Pons (tissue), 1 donor: ENCODE results near the gene OR5L2.
"Not testable (repeated sequence)": the region's sequence is repeated elsewhere in the genome, so short reads cannot be mapped to it uniquely, and the experiment has no call there.

Source experiments
- DNase-seq: peaks from one replicate; pipeline ENCODE4 v3.0.0-alpha.2; 2016; ENCODE audit warnings: low spot score

The OR5L2 gene

DNA sequence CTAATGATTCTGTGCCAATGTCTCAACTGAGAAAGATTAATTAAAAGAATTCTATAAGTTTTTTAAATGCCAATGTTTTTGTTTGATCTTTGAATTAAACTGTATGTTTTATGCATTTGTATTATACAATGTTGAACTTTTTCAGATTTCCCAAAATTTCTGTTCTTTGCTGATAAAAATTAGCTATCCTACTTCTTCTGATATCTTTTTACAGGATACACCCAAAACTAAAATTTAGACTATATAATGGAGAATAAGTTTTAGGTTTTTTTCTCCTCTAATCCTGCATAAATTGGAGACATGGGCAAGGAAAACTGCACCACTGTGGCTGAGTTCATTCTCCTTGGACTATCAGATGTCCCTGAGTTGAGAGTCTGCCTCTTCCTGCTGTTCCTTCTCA, at the start of gene OR5L2:
TSS of gene OR5L2 (plus strand) at position 301 of the 400 bp plus-strand sequence. CDS start at position 301, 0 bp downstream.
- DNase-seq = no peak

DNA sequence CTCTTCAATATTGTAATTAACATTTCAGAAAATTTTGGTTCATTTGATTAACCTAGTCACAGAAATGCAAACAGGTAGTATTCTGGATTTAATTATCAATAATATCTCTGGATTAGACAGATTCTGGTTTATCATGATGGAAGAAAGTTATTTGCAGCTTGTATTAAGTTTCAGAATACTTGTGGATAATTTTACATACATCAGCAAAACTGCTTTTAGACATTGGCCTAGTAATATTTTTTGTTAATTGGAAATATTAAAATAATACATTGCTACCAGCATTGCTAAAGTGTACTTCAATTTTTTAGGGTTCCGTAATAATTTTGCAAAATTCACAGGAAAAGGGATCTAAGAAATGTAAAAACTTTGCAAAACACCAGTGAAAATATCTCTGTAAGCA, 35.4 kb upstream of the OR5L2 start:
- no peak for DNase-seq

DNA sequence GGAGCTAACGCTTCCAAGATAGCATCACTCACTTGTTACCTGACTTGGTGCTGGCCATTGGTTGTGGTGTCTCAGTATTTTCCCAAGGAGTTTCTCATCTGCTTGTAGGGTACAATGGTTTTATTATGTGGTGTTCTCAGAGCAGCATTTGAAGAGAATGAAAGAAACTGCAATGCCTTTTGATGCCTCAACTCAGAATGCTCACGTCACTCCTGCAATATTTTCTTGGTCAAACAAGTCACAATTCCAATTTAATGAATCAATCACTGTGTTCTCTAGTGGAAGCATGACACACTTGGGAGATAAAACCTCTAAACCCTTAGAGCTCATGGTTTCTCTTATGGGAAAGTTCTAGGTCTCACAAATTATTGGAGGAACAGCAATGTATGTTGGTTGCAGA, 33.7 kb upstream of the OR5L2 start:
- no peak for DNase-seq

DNA sequence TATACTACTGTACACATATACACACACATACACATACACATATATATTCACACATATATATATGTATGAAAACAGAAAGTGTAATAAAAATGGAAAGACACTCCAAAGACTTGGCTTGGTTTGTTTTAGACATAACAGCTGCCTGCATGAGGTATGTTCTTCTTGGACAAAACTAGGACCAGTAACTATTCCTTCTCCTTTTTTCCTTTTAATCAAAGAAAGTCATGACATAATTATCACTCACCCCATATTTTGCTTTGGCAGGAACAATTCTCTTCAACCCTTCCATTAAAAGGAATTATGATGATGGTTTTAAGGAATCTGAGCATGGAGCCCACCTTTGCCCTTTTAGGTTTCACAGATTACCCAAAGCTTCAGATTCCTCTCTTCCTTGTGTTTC, 31.8 kb upstream of the OR5L2 start, which contains the start of gene OR5D14:
TSS of gene OR5D14 (plus strand) at position 301 of the 400 bp plus-strand sequence. CDS start at position 301, 0 bp downstream.
- no peak for DNase-seq

DNA sequence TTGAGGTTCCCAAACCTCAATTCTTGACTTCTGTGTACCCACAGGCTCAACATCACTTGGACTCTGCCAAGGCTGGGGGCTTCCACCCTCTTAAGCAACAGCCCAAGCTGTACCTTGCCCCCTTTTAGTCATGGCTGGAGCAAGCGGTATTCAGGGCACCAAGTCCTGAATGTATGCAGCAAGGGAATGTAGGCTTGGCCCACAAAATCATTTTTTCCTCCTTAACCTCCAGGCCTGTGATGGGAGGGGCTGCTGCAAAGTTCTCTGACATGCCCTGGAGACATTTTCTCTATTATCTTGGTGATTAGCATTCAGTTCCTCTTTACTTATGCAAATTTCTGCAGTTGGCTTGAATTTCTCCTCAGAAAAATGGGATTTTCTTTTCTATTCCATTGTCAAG, 20.8 kb upstream of the OR5L2 start:
- DNase-seq = no peak

DNA sequence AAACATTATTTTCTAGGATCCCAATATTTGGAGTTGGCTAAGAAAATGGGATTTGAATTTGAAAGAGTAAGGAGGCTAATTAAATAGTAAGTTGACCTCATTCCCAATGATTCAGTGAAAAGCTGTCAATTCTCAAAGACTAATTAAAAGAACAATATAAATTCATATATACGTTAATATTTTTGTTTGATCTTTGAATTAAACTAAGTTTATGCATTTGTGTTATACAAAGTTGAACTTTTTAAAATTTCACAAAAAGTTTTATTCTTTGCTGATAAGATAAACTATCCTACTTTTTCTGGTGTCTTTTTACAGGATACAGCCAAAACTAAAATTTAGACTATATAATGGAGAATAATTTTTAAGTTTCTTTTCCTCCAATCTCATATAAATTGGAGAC, 16.0 kb upstream of the OR5L2 start, which contains the start of gene OR5L1:
TSS of gene OR5L1 (plus strand) at position 301 of the 400 bp plus-strand sequence. CDS start 100 bp downstream, outside the sequence.
- no peak for DNase-seq

DNA sequence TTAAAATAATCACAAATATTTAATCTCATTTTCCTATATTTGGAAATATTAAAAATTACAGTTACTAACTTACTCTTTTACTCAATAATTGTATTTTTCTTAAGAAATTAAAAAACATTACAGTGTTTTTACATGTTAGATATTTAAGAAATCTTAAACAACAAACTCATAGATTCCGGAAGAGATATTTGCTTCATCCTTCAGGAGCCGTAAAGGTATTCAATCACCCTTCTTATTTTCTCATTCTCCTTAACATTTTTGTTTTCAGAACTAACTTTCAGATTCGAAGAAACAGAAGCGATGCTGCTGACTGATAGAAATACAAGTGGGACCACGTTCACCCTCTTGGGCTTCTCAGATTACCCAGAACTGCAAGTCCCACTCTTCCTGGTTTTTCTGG, 7.7 kb upstream of the OR5L2 start, which contains the start of gene OR5D18:
TSS of gene OR5D18 (plus strand) at position 301 of the 400 bp plus-strand sequence. CDS start at position 301, 0 bp downstream.
- no peak for DNase-seq

DNA sequence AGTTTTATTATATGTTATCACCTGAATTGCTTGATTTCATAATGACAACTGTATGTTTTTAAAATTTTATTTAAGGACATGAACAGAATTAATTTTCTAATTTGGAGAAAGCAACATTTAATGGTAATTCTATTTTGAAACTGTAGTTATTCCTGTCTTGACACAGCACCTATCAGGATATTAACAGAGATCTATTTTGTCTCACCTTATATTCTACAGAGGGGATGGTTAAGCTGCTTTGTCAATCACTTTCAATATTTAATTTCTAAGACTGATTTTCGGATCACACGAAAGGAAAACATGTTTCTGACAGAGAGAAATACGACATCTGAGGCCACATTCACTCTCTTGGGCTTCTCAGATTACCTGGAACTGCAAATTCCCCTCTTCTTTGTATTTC, 11.4 kb downstream of the OR5L2 start, which contains the start of gene OR5D16:
TSS of gene OR5D16 (plus strand) at position 301 of the 400 bp plus-strand sequence. CDS start at position 301, 0 bp downstream.
- no peak for DNase-seq

DNA sequence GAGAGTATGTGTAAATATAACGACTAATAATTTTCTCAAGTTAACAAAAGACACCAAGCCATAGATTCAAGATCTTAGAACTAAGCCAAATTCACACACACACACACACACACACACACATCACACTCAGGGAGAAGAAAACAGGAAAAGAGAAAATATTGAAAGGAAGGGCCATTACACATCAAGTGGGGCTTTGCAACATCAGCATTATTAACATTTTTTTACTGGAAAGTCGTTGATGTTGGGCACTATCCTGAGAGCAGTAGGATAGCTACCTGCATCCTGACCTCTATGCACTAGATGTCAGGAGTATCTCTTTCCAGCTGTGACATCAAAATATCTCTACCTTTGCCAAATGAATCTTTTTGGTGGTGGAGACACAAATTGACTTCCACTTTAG, 20.4 kb downstream of the OR5L2 start:
- DNase-seq = no peak

DNA sequence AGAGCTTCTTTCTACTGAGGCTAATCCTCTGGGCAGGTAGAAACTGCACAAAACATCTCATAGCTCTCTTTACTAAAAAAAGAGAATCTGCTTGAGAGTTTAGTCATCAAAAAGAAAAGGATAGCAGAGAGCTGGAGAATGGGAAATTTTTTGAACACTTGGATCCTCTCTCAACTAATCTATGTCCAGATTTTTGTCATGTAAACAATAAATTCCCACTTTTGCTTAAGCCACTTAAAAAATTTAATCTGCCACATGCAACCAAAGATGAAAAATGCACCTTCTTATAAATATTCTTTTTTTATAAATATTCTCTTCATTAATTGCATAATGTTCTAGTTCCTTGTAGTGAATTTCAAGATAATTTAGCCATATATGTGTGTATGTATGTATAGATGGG, 22.0 kb downstream of the OR5L2 start:
- no peak for DNase-seq

DNA sequence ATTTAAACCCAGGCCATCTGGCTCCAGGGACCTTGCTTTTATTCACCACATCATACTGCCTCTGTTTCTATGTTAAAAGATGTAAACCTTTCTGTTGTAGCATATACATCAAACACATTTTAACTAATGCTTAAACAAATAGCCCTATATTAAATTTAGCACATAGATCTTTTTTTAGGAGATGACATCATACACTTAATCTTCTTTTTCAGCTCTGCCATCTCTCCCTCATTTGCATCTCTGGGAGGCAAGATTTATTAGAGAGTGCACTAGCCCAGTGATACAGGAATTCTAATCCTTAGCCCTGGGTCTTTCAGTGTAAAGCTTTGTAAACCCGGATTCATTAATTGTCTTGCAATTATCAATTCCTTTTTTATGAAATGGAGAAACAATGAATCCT, 25.1 kb downstream of the OR5L2 start:
- DNase-seq = no peak

DNA sequence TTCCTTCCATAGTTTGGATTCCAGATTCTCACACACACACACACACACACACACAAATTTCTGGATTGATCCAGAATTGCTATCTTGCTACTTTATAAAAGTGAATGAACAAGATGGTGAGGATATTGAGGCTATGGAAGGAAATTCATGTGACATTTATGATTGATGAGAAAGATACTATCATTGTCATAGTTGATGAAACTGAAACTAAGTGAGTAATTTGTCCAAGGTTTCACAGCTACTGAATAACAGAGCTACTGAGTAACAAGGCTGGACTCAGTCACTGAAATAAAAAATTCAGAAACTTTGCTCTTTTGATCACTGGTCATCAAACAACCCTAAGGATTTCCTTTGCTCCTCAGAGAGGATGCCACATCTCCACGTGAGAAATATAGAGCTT, 27.7 kb downstream of the OR5L2 start:
- DNase-seq = no peak

DNA sequence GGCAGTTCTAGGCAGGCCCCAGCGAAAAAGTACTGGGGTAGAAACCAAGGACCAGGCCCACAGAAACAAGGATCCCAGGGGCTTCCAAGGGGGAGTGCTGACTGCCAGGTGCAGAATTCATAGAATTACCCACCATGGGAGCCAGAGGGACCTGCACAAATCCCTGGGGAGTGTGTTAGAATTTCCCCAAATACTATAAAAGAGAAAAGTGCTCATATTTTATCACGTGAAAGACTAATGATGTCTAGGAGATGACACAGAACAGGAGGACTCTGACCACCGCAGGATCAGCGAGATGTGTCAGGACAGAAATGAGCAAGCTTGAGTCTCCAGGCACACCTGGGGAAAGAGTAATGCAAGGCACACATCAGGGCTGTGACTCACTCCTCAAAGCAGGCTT, 40.3 kb downstream of the OR5L2 start:
- not testable (repeated sequence) for DNase-seq

DNA sequence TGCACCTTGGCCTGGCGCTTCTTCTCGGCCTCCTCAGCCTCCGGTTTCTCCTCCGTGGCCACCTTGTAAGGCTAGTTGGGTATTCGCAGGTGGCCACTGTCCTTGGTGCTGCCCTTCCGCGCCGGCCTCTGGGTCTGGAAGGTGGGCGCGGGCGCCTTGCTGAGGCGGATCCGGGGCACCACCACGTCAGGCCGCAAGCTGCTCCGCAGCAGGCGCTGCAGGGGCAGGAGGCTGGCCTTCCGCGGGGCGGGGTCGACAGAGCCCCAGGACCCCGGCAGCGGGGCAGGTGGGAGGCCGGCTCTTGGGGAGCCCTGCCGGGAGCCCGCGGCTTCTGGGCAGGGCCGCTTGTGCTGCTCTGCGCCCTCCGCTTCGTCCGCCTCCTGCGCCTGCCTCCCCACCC, 45.7 kb downstream of the OR5L2 start:
- DNase-seq = not testable (repeated sequence)

DNA sequence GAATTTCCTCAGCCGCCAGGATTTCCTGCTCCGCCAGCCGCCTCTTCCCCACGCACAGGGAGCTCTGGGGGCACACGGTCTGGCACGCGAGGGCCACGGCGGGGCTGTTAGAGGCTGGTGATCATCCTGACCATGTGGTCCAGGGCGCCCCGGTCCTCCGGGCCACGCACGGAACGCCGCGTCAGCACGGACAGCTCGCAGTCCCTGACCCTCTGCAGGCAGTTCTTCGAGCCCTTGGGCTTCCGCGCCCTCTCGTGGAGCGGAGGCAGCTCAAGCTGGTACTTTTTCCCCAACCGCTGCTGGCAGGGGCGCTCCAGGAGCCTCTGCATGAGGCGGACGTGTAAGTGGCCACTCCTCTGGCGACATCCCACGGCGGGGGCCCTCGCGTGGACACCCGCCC, 46.1 kb downstream of the OR5L2 start:
- not testable (repeated sequence) for DNase-seq
